Measurements from ENCODE around the gene SRPK1.

Gene SRPK1

DNA sequence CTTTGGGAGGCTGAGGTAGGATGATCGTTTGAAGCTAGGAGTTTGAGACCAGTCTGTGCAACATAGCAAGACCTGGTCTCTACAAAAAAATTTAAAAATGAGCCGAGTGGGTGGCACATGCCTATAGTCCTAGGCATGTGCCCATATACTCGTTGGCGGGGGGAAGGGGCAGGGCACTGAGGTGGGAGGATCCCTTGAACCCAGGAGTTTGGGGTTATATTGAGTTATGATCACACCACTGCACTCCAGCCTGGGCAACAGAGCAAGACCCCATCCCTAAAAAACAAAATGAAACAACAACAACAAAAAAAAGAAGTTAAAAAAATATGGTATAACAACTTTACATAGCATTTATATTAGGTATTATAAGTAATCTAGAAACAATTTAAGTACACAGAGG lies 67.9 kb downstream of the SRPK1 start:
- no peaks in the 10 kb centered on the region for H3K4me1 ChIP-seq (ENCODE audit: insufficient read depth, low read length)
- H3K4me2 ChIP-seq (ENCODE audit: insufficient read depth, low read length) = no peak overlapping the region
- no peaks in the 10 kb centered on the region for H4K20me1 ChIP-seq (ENCODE audit: insufficient read depth, low read length)
- ATAC-seq (ENCODE audit: insufficient read depth, low read depth) (no peak), DNase-seq (no peak)
- no peak overlapping the region for H3K4me3 ChIP-seq (ENCODE audit: low read depth in 1 of 2, low read length in 2 of 2)
- no peak overlapping the region for H3K9ac ChIP-seq (ENCODE audit: low read depth, low read length)
- no peaks in the 10 kb centered on the region for H3K9me3 ChIP-seq (ENCODE audit: insufficient read depth, low read length, severe bottlenecking)
- H3K79me2 ChIP-seq (ENCODE audit: insufficient read depth, low read length) = no peaks in the 10 kb centered on the region
- H2AFZ ChIP-seq (ENCODE audit: low read depth, low read length) = no peak overlapping the region
- H3K27ac ChIP-seq (ENCODE audit: low read length) = no peak overlapping the region
- TF ChIP-seq, protein P1, sequence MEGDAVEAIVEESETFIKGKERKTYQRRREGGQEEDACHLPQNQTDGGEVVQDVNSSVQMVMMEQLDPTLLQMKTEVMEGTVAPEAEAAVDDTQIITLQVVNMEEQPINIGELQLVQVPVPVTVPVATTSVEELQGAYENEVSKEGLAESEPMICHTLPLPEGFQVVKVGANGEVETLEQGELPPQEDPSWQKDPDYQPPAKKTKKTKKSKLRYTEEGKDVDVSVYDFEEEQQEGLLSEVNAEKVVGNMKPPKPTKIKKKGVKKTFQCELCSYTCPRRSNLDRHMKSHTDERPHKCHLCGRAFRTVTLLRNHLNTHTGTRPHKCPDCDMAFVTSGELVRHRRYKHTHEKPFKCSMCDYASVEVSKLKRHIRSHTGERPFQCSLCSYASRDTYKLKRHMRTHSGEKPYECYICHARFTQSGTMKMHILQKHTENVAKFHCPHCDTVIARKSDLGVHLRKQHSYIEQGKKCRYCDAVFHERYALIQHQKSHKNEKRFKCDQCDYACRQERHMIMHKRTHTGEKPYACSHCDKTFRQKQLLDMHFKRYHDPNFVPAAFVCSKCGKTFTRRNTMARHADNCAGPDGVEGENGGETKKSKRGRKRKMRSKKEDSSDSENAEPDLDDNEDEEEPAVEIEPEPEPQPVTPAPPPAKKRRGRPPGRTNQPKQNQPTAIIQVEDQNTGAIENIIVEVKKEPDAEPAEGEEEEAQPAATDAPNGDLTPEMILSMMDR (IDR thresholded peaks at IDR 0.05; ENCODE audit: borderline replicate concordance, extremely low read depth, low read length, poor library complexity, severe bottlenecking) = no peak
- no peak for TF ChIP-seq EZH2 (IDR thresholded peaks at IDR 0.05; ENCODE audit: borderline replicate concordance, low read depth, low read length, severe bottlenecking)
- H3K36me3 ChIP-seq (ENCODE audit: insufficient read depth, low read length) = peaks cover 96% of the 10 kb centered on the region
- H3K27me3 ChIP-seq (ENCODE audit: insufficient read depth, low read length, poor library complexity) = no peaks in the 10 kb centered on the region

DNA sequence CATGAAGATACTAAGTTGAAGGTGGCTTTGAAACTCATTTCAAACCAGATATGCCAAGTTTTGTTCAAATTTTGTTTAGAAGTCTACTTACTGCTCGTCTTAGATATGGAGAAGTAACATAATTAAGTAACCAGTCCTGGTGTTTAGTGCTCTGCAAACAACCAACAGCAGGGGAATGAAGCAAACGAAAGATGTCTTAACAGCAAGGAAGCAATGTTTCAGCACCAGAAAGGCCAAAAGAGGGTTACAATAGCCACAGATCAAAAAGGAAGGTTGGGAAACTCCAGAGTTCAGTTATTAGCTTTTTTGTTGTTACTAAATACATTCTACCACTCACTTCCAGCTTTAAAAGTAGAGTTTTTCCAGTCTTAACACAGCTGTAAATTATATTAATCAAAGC lies 70.7 kb downstream of the SRPK1 start:
- H4K20me1 ChIP-seq (ENCODE audit: insufficient read depth, low read length) = no peaks in the 10 kb centered on the region
- H3K36me3 ChIP-seq (ENCODE audit: insufficient read depth, low read length) = peaks cover 85% of the 10 kb centered on the region
- H3K9ac ChIP-seq (ENCODE audit: low read depth, low read length) = no peak overlapping the region
- H3K27me3 ChIP-seq (ENCODE audit: insufficient read depth, low read length, poor library complexity) = no peaks in the 10 kb centered on the region
- no peak overlapping the region for H3K27ac ChIP-seq (ENCODE audit: low read length)
- H2AFZ ChIP-seq (ENCODE audit: low read depth, low read length) = no peak overlapping the region
- no peaks in the 10 kb centered on the region for H3K79me2 ChIP-seq (ENCODE audit: insufficient read depth, low read length)
- H3K4me1 ChIP-seq (ENCODE audit: insufficient read depth, low read length) = no peaks in the 10 kb centered on the region
- ATAC-seq (ENCODE audit: insufficient read depth, low read depth) (no peak), DNase-seq (no peak)
- no peaks in the 10 kb centered on the region for H3K9me3 ChIP-seq (ENCODE audit: insufficient read depth, low read length, severe bottlenecking)
- TF ChIP-seq, protein P1 (IDR thresholded peaks at IDR 0.05; ENCODE audit: borderline replicate concordance, extremely low read depth, low read length, poor library complexity, severe bottlenecking) = no peak
- TF ChIP-seq EZH2 (IDR thresholded peaks at IDR 0.05; ENCODE audit: borderline replicate concordance, low read depth, low read length, severe bottlenecking) = no peak
- no peak overlapping the region for H3K4me3 ChIP-seq (ENCODE audit: low read depth in 1 of 2, low read length in 2 of 2)
- no peak overlapping the region for H3K4me2 ChIP-seq (ENCODE audit: insufficient read depth, low read length)

DNA sequence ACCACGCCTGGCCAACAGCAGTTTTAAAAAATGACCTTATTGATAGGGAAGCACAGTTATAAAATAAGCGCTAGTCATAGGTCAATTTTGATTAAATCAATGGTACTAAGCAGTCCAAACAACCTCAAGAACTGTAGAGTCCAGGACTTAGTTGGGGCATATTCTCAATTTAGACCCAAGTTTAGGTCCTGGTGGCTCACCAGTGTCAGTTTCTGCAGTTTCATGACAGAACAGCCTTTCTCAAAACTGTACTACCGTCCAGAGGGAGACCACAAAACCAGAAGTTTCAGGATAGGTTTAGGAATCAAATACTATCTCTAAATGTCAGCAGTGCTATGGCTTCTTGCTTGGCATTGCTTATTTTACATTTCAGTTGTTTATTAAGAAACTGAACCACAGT lies 76.6 kb downstream of the SRPK1 start:
- ATAC-seq (ENCODE audit: insufficient read depth, low read depth) = no peak
- Histone ChIP-seq H2AFZ (ENCODE audit: low read depth, low read length) (no peak overlapping the region), H4K20me1 (ENCODE audit: insufficient read depth, low read length) (no peaks in the 10 kb centered on the region), H3K4me3 (ENCODE audit: low read depth in 1 of 2, low read length in 2 of 2) (no peak overlapping the region), H3K27ac (ENCODE audit: low read length) (no peak overlapping the region), H3K9ac (ENCODE audit: low read depth, low read length) (no peak overlapping the region), H3K27me3 (ENCODE audit: insufficient read depth, low read length, poor library complexity) (no peaks in the 10 kb centered on the region), H3K36me3 (ENCODE audit: insufficient read depth, low read length) (peaks cover 80% of the 10 kb centered on the region), H3K4me2 (ENCODE audit: insufficient read depth, low read length) (no peak overlapping the region), H3K4me1 (ENCODE audit: insufficient read depth, low read length) (no peaks in the 10 kb centered on the region), H3K79me2 (ENCODE audit: insufficient read depth, low read length) (no peaks in the 10 kb centered on the region), H3K9me3 (ENCODE audit: insufficient read depth, low read length, severe bottlenecking) (no peaks in the 10 kb centered on the region)
- TF ChIP-seq, protein P1 (IDR thresholded peaks at IDR 0.05; ENCODE audit: borderline replicate concordance, extremely low read depth, low read length, poor library complexity, severe bottlenecking) = no peak
- TF ChIP-seq EZH2 (IDR thresholded peaks at IDR 0.05; ENCODE audit: borderline replicate concordance, low read depth, low read length, severe bottlenecking) = no peak
- DNase-seq = no peak

DNA sequence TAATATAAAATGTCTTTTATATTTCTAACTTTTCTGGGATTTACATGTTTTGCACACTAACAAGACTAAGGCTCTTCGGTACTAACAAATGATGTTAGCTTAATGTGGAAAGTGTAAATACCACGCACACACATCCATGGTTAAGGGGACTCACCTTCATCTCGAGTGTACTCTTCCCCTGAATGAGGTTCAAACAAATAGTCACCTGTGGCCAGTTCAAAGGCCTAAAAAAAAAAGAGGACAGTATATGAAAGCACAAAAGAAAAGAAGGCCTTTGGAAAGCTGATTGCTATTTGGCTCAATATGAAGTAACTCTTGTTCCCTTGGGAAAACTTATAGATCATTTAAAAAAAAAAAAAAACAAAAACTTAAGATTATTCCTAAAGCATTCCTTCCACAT lies 78.5 kb downstream of the SRPK1 start:
- H4K20me1 ChIP-seq (ENCODE audit: insufficient read depth, low read length) = no peaks in the 10 kb centered on the region
- TF ChIP-seq, protein P1 (IDR thresholded peaks at IDR 0.05; ENCODE audit: borderline replicate concordance, extremely low read depth, low read length, poor library complexity, severe bottlenecking) = no peak
- peaks cover 80% of the 10 kb centered on the region for H3K36me3 ChIP-seq (ENCODE audit: insufficient read depth, low read length)
- no peak overlapping the region for H3K27ac ChIP-seq (ENCODE audit: low read length)
- DNase-seq (no peak), ATAC-seq (ENCODE audit: insufficient read depth, low read depth) (no peak)
- no peak overlapping the region for H3K4me3 ChIP-seq (ENCODE audit: low read depth in 1 of 2, low read length in 2 of 2)
- H3K4me1 ChIP-seq (ENCODE audit: insufficient read depth, low read length) = no peaks in the 10 kb centered on the region
- H3K9me3 ChIP-seq (ENCODE audit: insufficient read depth, low read length, severe bottlenecking) = no peaks in the 10 kb centered on the region
- no peak overlapping the region for H3K4me2 ChIP-seq (ENCODE audit: insufficient read depth, low read length)
- no peak overlapping the region for H2AFZ ChIP-seq (ENCODE audit: low read depth, low read length)
- no peak overlapping the region for H3K9ac ChIP-seq (ENCODE audit: low read depth, low read length)
- H3K79me2 ChIP-seq (ENCODE audit: insufficient read depth, low read length) = no peaks in the 10 kb centered on the region
- H3K27me3 ChIP-seq (ENCODE audit: insufficient read depth, low read length, poor library complexity) = no peaks in the 10 kb centered on the region
